AG09309 (cell line): ENCODE data around the gene PPFIA4.

Source experiments
- DNase-seq: peaks from one replicate; pipeline ENCODE4 v3.0.0-alpha.2; 2010; ENCODE audit warnings: low read depth
- H3K4me3 ChIP-seq: 2 replicates; pipeline ENCODE4 v1.5.1; 2011; ENCODE audit warnings: mild to moderate bottlenecking, low read depth, low read length, moderate library complexity; ENCODE audit not compliant: control insufficient read depth
- TF ChIP-seq, protein P1 (sequence below): IDR thresholded peaks from 2 replicates; pipeline ENCODE4 v1.5.1; 2011; ENCODE audit warnings: mild to moderate bottlenecking, low read depth, low read length, inconsistent platforms; ENCODE audit not compliant: insufficient read depth, control insufficient read depth; ENCODE audit errors: missing control alignments

The PPFIA4 gene

DNA sequence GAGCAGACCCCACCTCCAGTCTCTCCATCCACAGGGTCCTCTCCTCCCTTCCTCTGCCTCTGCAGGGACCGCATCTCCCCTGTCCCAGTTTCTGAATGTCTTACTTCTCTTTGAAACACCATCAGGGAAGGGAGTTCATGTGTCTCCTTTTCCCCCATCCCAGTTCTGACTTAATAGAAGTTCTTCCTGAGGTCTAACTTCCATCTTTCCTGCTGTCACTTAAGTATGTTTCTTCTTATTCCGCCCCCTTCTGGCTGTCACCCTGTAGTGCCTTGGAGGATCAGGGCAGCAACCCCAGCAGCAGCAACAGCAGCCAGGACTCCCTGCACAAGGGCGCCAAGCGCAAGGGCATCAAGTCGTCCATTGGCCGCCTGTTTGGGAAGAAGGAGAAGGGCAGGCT lies 30.2 kb downstream of the PPFIA4 start:
- DNase-seq = no peak
- H3K4me3 ChIP-seq = no peak overlapping the region
- TF ChIP-seq, protein P1, sequence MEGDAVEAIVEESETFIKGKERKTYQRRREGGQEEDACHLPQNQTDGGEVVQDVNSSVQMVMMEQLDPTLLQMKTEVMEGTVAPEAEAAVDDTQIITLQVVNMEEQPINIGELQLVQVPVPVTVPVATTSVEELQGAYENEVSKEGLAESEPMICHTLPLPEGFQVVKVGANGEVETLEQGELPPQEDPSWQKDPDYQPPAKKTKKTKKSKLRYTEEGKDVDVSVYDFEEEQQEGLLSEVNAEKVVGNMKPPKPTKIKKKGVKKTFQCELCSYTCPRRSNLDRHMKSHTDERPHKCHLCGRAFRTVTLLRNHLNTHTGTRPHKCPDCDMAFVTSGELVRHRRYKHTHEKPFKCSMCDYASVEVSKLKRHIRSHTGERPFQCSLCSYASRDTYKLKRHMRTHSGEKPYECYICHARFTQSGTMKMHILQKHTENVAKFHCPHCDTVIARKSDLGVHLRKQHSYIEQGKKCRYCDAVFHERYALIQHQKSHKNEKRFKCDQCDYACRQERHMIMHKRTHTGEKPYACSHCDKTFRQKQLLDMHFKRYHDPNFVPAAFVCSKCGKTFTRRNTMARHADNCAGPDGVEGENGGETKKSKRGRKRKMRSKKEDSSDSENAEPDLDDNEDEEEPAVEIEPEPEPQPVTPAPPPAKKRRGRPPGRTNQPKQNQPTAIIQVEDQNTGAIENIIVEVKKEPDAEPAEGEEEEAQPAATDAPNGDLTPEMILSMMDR = no peak

DNA sequence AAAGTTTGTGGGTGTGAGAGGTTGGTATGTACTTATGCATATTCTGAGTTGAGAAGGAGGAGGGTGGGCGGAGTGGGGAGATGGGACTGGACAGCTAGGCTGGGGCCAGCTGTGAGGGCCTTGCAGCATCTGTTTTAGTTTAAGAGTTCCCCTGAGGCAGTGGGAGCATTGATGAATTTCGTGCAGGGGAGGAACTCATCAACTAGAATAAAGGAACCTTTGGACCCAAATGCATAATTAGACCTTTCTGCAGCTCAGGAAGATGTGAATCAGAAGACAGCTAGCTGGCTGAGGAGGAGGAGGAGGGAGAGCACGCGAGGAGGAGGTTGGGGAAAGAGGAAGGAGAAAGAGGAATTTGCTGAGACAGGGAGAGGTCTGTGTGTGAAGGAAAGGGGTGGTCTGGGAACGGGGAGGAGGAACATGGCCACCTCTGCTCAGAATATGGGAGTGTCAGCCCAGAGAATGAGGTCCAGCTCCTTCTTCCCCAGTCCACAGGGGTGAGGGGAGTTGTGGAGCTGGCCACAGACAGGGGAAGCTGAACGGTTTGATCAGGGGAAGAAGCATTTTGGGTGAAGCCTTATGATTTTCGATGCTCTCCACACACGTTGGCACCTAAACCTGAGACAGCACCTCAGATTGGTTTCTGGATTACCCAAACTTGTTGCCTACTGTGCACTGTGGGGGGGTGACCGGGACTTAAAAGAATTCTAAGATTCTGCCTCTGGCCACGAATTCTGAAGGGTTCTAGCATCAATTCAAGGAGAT lies 31.8 kb downstream of the PPFIA4 start:
- no peak overlapping the region for H3K4me3 ChIP-seq
- TF ChIP-seq, protein P1 = no peak
- peak; percentile 81 for DNase-seq

DNA sequence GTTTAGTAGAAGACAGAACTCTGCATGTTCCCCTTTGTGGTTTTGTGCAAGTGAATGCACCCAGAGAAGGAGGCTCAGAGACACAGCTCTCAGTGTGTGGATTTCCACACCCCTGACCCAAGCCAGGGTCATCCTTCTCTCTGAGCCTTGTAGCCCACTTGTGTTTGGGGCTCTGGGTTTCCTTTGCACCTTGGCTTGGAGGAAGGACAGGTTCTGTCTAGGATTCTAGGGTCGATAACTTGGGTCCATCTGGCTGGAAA lies 32.3 kb downstream of the PPFIA4 start:
- no peak overlapping the region for H3K4me3 ChIP-seq
- TF ChIP-seq, protein P1 = no peak
- no peak for DNase-seq

DNA sequence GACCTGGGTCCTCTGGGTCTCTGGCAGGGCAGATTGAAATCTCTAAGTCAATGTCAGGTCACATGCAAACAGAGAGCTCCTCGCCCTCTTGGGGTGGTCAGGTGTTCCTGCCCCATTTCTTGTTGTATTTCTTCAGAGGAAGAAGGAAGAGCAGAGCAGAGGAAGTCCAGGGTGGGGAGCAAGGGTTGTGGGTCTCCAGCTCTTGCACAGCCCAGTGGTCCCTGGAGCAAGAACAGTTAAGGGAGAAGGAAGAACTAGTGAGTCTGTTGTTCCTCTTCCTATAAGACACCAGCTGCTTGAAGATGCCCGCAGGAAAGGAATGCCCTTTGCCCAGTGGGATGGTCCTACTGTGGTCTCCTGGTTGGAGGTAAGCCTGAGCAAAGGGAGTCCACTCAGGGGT lies 33.2 kb downstream of the PPFIA4 start:
- no peak for DNase-seq
- H3K4me3 ChIP-seq = no peak overlapping the region
- TF ChIP-seq, protein P1 = no peak

DNA sequence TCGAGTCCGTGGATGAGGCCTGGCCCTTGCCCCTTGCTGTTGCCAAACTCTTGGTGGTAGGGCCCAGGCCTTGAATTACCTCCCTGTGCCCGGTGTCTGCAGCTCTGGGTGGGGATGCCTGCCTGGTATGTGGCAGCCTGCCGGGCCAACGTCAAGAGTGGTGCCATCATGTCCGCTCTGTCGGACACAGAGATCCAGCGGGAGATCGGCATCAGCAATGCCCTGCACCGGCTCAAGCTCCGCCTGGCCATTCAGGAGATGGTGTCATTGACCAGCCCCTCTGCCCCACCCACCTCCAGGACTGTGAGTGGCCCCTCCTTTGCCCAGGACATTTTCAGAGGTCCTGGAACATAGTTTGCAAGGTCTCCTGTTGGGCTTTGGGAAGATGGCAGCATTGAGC lies 33.8 kb downstream of the PPFIA4 start:
- TF ChIP-seq, protein P1 = no peak
- no peak for DNase-seq
- H3K4me3 ChIP-seq = no peak overlapping the region

DNA sequence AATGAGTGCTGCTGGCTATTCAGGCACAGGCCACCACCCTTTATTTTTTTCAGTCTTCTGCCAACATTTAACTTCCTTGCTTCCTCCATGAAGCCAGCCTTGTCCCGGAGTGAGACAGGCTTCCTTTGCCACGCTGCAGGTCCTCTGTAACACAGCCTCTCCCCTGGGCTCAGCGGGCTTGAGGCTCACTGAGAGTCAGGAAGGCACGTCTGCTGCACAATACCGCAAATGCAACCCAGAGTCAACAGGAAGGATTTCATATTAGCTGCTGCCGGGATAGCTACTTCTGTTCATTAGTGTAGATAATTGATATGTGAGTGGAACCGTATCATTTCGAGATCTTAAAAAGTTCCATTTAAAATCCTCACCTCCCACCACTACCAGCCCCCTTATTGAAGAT lies 37.0 kb downstream of the PPFIA4 start:
- TF ChIP-seq, protein P1 = no peak
- no peak for DNase-seq
- no peak overlapping the region for H3K4me3 ChIP-seq

DNA sequence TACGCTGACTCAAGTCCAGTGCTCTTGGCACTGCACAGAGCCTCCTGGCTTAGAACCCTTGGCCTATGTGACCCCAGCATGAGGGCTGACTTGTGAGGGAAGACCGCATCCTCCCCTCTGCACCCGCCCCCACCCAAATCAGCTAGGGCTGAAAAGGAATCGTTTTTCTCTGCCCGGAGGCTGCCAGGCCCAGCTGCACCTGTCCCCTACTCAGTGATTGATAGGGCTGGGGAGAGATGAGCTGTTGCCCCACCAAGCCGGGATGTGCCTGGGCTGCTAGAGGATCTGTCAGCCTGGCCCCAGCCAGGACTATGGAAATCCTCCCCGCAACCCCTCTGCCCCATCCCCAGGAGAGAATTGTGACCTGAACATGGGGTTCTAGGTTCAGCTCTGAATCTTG lies 38.9 kb downstream of the PPFIA4 start:
- no peak overlapping the region for H3K4me3 ChIP-seq
- TF ChIP-seq, protein P1 = no peak

More for the DNA sequence above, 38.9 kb downstream of the PPFIA4 start:
- no peak for DNase-seq
